Measurements from ENCODE around the gene SLC5A12. TPM values are rescaled to one million over a fixed set of nuclear protein-coding genes. Genes with fewer than 3 reads are reported as not detected.

The SLC5A12 gene
- total and polyA plus RNA-seq, 2 donors, result 0.05 to 0.18 TPM

DNA sequence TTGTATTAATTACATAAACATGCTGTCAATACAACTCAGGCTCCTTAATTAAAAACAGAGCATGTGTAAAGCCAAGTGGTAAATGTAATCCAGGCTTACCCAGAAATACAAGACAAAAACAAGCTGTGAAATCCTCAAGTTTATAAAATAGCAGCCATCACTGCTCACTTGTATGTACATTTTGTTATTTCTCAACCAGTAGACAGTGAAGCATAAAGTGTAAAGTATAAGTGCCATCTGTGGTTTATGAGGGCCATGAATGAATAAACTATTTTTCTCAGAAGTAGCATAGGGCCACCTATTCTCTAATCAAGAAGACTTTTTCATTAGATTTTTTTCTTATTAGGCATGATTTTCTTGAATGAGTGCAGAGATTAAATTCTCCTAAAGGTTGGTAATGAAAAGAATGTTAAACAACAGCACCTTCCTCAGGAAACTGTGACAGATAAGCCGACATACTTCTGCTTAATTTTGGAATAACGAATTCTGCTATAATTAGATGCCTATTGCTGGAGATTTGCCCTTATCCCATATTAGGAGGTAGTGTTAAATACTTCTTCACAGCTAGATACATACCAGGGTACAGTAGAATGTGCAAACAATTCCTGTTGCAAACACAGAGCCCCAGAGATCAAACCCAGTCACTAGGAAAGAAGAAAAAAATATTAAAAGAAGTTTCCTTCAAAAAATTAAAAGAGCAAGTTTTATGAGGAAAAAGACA lies 13.0 kb downstream of the SLC5A12 start:
- 34% methylated on average over 2 of the region's 2 CpGs for WGBS
- H3K36me3 ChIP-seq (ENCODE audit: control insufficient read depth in 2 of 2, insufficient read depth in 2 of 2, low read length in 1 of 2), result no peaks in the 10 kb centered on the region
- no peak for DNase-seq (ENCODE audit: low read depth in 6 of 9, low spot score in 9 of 9)
- H3K4me3 ChIP-seq (ENCODE audit: low read length in 2 of 2), result no peak overlapping the region
- H3K27me3 ChIP-seq (ENCODE audit: control insufficient read depth in 2 of 2, insufficient read depth in 1 of 2, low read length in 1 of 2), result no peaks in the 10 kb centered on the region
- no peaks in the 10 kb centered on the region for H3K4me1 ChIP-seq (ENCODE audit: control insufficient read depth in 2 of 2, insufficient read depth in 2 of 2, low read length in 2 of 2)
- no peak overlapping the region for H3K27ac ChIP-seq (ENCODE audit: low read depth in 1 of 2, low read length in 1 of 2)
- H3K9me3 ChIP-seq (ENCODE audit: control insufficient read depth in 2 of 2, insufficient read depth in 1 of 2, low read length in 1 of 2), result no peaks in the 10 kb centered on the region

DNA sequence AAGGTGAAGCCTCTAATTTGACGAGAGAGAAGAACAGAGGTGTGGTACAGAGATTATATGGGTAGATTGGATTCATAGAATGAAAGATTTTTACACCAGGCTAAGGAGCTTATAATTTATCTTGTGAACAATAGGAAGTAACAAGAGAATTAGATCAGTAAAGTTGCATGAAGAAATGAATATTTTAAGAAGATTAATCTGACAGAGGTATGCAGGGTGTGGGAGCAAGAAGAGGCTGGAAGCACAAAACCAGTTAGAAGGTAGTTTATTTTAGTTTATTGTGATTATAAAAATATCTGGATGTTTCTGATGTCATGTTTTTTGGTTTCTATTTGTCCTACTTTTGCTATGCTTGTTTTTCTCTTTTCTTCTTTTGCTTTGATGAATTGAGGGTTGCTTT lies 15.7 kb downstream of the SLC5A12 start:
- WGBS, result 90% methylated on average over 1 of the region's 1 CpG
- H3K27me3 ChIP-seq (ENCODE audit: control insufficient read depth in 2 of 2, insufficient read depth in 1 of 2, low read length in 1 of 2), result no peaks in the 10 kb centered on the region
- no peaks in the 10 kb centered on the region for H3K9me3 ChIP-seq (ENCODE audit: control insufficient read depth in 2 of 2, insufficient read depth in 1 of 2, low read length in 1 of 2)

GRCh38 chr11:26704249-26704648 lies 17.6 kb downstream of the SLC5A12 start:
- DNase-seq (ENCODE audit: low read depth in 6 of 9, low spot score in 9 of 9), result no peak
- Histone ChIP-seq H3K27ac (ENCODE audit: low read depth in 1 of 2, low read length in 1 of 2) (no peak overlapping the region), H3K27me3 (ENCODE audit: control insufficient read depth in 2 of 2, insufficient read depth in 1 of 2, low read length in 1 of 2) (no peaks in the 10 kb centered on the region), H3K9me3 (ENCODE audit: control insufficient read depth in 2 of 2, insufficient read depth in 1 of 2, low read length in 1 of 2) (no peaks in the 10 kb centered on the region), H3K4me3 (ENCODE audit: low read length in 2 of 2) (no peak overlapping the region), H3K4me1 (ENCODE audit: control insufficient read depth in 2 of 2, insufficient read depth in 2 of 2, low read length in 2 of 2) (no peaks in the 10 kb centered on the region), H3K36me3 (ENCODE audit: control insufficient read depth in 2 of 2, insufficient read depth in 2 of 2, low read length in 1 of 2) (no peaks in the 10 kb centered on the region)
- WGBS, result 93% methylated on average over 1 of the region's 1 CpG

More for the DNA sequence above, 15.7 kb downstream of the SLC5A12 start:
- H3K27ac ChIP-seq (ENCODE audit: low read depth in 1 of 2, low read length in 1 of 2), result no peak overlapping the region
- DNase-seq (ENCODE audit: low read depth in 6 of 9, low spot score in 9 of 9), result no peak
- no peaks in the 10 kb centered on the region for H3K4me1 ChIP-seq (ENCODE audit: control insufficient read depth in 2 of 2, insufficient read depth in 2 of 2, low read length in 2 of 2)
- H3K4me3 ChIP-seq (ENCODE audit: low read length in 2 of 2), result no peak overlapping the region
- no peaks in the 10 kb centered on the region for H3K36me3 ChIP-seq (ENCODE audit: control insufficient read depth in 2 of 2, insufficient read depth in 2 of 2, low read length in 1 of 2)

DNA sequence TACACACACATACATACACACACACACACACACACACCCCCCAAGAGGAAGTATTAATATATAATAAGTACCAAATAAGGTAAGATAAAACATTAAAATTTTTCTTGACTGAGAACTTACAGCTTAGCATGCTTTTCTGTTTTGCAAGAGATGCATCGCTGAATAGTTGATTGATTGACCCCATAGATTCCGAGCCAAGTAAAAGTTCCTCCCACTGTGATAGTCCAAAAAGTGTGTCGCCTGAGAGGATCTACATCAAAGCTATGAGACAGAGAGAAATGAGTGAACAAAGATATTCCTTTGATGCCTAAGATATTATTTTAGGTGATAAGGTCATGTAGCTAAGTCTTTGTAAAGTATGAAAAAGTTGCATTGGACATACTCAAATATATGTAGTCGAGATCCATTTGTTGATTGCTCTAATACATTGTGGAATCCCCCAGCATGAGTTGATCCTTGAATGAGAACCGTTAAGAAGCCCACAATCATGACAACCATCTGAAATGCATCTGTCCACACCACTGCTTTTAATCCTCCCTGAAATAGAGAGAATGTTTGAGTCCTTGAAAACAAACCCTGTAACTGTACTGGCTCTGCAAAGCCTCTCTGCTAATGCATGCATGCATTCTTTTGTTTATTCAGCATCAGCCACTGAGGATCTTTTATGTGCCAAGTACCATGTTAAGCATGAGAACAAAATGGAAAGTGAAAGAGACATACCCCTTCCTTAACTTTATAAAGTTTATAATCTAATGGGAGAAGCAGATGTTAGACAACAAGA lies 18.3 kb downstream of the SLC5A12 start:
- no peaks in the 10 kb centered on the region for H3K36me3 ChIP-seq (ENCODE audit: control insufficient read depth in 2 of 2, insufficient read depth in 2 of 2, low read length in 1 of 2)
- H3K4me3 ChIP-seq (ENCODE audit: low read length in 2 of 2), result no peak overlapping the region
- no peak overlapping the region for H3K27ac ChIP-seq (ENCODE audit: low read depth in 1 of 2, low read length in 1 of 2)
- no peaks in the 10 kb centered on the region for H3K9me3 ChIP-seq (ENCODE audit: control insufficient read depth in 2 of 2, insufficient read depth in 1 of 2, low read length in 1 of 2)
- no peak for DNase-seq (ENCODE audit: low read depth in 6 of 9, low spot score in 9 of 9)
- H3K4me1 ChIP-seq (ENCODE audit: control insufficient read depth in 2 of 2, insufficient read depth in 2 of 2, low read length in 2 of 2), result no peaks in the 10 kb centered on the region
- no peaks in the 10 kb centered on the region for H3K27me3 ChIP-seq (ENCODE audit: control insufficient read depth in 2 of 2, insufficient read depth in 1 of 2, low read length in 1 of 2)
- WGBS, result 87% methylated on average over 5 of the region's 5 CpGs

GRCh38 chr11:26702406-26702805 lies 19.5 kb downstream of the SLC5A12 start:
- no peaks in the 10 kb centered on the region for H3K27me3 ChIP-seq (ENCODE audit: control insufficient read depth in 2 of 2, insufficient read depth in 1 of 2, low read length in 1 of 2)
- no peaks in the 10 kb centered on the region for H3K4me1 ChIP-seq (ENCODE audit: control insufficient read depth in 2 of 2, insufficient read depth in 2 of 2, low read length in 2 of 2)
- peak overlapping the region in 1 of 2 donors; percentile 13 for H3K27ac ChIP-seq (ENCODE audit: low read depth in 1 of 2, low read length in 1 of 2)
- no peaks in the 10 kb centered on the region for H3K36me3 ChIP-seq (ENCODE audit: control insufficient read depth in 2 of 2, insufficient read depth in 2 of 2, low read length in 1 of 2)
- no peaks in the 10 kb centered on the region for H3K9me3 ChIP-seq (ENCODE audit: control insufficient read depth in 2 of 2, insufficient read depth in 1 of 2, low read length in 1 of 2)
- DNase-seq (ENCODE audit: low read depth in 6 of 9, low spot score in 9 of 9), result no peak
- H3K4me3 ChIP-seq (ENCODE audit: low read length in 2 of 2), result no peak overlapping the region

DNA sequence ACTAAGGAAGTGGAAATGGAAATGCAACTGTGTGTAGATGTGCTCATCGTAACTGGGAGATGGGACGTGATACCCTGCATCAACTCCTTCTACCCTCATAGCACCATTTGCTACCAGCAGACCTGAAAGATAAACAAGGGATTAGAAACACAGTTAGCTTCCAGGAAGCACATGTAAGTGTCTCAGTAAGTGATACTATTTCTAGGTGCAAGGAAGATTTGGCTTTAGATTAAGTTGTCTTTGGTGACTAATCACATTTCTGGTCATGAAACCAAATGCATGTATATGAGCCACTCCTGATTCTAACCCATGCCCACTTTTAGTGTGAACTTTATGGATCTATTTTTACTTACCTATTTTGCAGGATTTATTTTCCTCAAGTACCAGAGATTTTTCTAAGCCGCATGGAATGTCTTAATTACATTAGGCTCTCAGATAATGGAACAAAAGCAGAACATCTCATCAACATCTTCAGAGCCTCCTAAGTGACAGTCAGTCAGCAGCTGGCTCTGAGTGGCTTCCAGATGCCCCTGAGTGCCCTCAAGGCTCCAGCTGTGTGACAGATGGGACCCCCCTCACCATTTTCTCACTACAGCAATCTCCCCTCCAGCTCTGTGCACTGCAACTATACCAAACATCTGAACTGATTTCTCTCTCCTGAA lies 21.2 kb downstream of the SLC5A12 start:
- WGBS, result 67% methylated on average over 3 of the region's 3 CpGs
- Histone ChIP-seq H3K9me3 (ENCODE audit: control insufficient read depth in 2 of 2, insufficient read depth in 1 of 2, low read length in 1 of 2) (no peaks in the 10 kb centered on the region), H3K4me1 (ENCODE audit: control insufficient read depth in 2 of 2, insufficient read depth in 2 of 2, low read length in 2 of 2) (no peaks in the 10 kb centered on the region), H3K36me3 (ENCODE audit: control insufficient read depth in 2 of 2, insufficient read depth in 2 of 2, low read length in 1 of 2) (no peaks in the 10 kb centered on the region), H3K27ac (ENCODE audit: low read depth in 1 of 2, low read length in 1 of 2) (no peak overlapping the region), H3K27me3 (ENCODE audit: control insufficient read depth in 2 of 2, insufficient read depth in 1 of 2, low read length in 1 of 2) (no peaks in the 10 kb centered on the region), H3K4me3 (ENCODE audit: low read length in 2 of 2) (no peak overlapping the region)
- DNase-seq (ENCODE audit: low read depth in 6 of 9, low spot score in 9 of 9), result no peak

- 90% methylated on average over 2 of the region's 2 CpGs for WGBS
- H3K4me1 ChIP-seq (ENCODE audit: control insufficient read depth in 2 of 2, insufficient read depth in 2 of 2, low read length in 2 of 2), result no peaks in the 10 kb centered on the region
- no peaks in the 10 kb centered on the region for H3K9me3 ChIP-seq (ENCODE audit: control insufficient read depth in 2 of 2, insufficient read depth in 1 of 2, low read length in 1 of 2)
- H3K27me3 ChIP-seq (ENCODE audit: control insufficient read depth in 2 of 2, insufficient read depth in 1 of 2, low read length in 1 of 2), result no peaks in the 10 kb centered on the region
- no peak overlapping the region for H3K4me3 ChIP-seq (ENCODE audit: low read length in 2 of 2)
- no peaks in the 10 kb centered on the region for H3K36me3 ChIP-seq (ENCODE audit: control insufficient read depth in 2 of 2, insufficient read depth in 2 of 2, low read length in 1 of 2)
- no peak overlapping the region for H3K27ac ChIP-seq (ENCODE audit: low read depth in 1 of 2, low read length in 1 of 2)
- DNase-seq (ENCODE audit: low read depth in 6 of 9, low spot score in 9 of 9), result no peak
These were observed 23.6 kb downstream of the SLC5A12 start for GRCh38 chr11:26698224-26698623.

DNA sequence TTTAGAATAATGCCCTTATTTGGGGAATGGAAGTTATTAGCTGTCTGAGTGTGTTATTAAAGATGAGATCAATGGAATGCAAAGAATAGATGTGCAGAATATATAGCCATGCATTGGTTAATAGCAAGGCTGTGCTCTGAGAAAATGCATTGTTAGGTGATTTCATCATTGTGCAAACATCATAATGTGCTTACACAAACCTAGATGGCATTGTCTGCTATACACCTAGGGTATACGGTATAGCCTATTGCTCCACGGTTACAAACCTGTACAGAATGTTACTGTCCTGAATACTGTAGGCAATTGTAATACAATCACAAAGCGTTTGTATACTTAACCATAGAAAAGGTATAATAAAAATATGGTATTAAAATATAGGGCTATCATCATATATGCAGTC lies 25.5 kb downstream of the SLC5A12 start:
- Histone ChIP-seq H3K27ac (ENCODE audit: low read depth in 1 of 2, low read length in 1 of 2) (no peak overlapping the region), H3K27me3 (ENCODE audit: control insufficient read depth in 2 of 2, insufficient read depth in 1 of 2, low read length in 1 of 2) (no peaks in the 10 kb centered on the region), H3K9me3 (ENCODE audit: control insufficient read depth in 2 of 2, insufficient read depth in 1 of 2, low read length in 1 of 2) (no peaks in the 10 kb centered on the region), H3K4me1 (ENCODE audit: control insufficient read depth in 2 of 2, insufficient read depth in 2 of 2, low read length in 2 of 2) (no peaks in the 10 kb centered on the region), H3K4me3 (ENCODE audit: low read length in 2 of 2) (no peak overlapping the region), H3K36me3 (ENCODE audit: control insufficient read depth in 2 of 2, insufficient read depth in 2 of 2, low read length in 1 of 2) (no peaks in the 10 kb centered on the region)
- DNase-seq (ENCODE audit: low read depth in 6 of 9, low spot score in 9 of 9), result no peak
- WGBS, result 92% methylated on average over 3 of the region's 3 CpGs

GRCh38 chr11:26688701-26689100 lies 33.2 kb downstream of the SLC5A12 start:
- Histone ChIP-seq H3K27ac (ENCODE audit: low read depth in 1 of 2, low read length in 1 of 2) (no peak overlapping the region), H3K27me3 (ENCODE audit: control insufficient read depth in 2 of 2, insufficient read depth in 1 of 2, low read length in 1 of 2) (no peaks in the 10 kb centered on the region), H3K9me3 (ENCODE audit: control insufficient read depth in 2 of 2, insufficient read depth in 1 of 2, low read length in 1 of 2) (no peaks in the 10 kb centered on the region)

More at GRCh38 chr11:26688701-26689100, 33.2 kb downstream of the SLC5A12 start:
- WGBS, result 88% methylated on average over 4 of the region's 4 CpGs
- no peaks in the 10 kb centered on the region for H3K4me1 ChIP-seq (ENCODE audit: control insufficient read depth in 2 of 2, insufficient read depth in 2 of 2, low read length in 2 of 2)
- H3K36me3 ChIP-seq (ENCODE audit: control insufficient read depth in 2 of 2, insufficient read depth in 2 of 2, low read length in 1 of 2), result no peaks in the 10 kb centered on the region
- DNase-seq (ENCODE audit: low read depth in 6 of 9, low spot score in 9 of 9), result no peak
- H3K4me3 ChIP-seq (ENCODE audit: low read length in 2 of 2), result no peak overlapping the region

Measured in thymus (tissue), 11 donors.